ENCODE data around the gene ISOC2.
"Not testable (repeated sequence)": the region's sequence is repeated elsewhere in the genome, so short reads cannot be mapped to it uniquely, and the experiment has no call there.

The ISOC2 gene

DNA sequence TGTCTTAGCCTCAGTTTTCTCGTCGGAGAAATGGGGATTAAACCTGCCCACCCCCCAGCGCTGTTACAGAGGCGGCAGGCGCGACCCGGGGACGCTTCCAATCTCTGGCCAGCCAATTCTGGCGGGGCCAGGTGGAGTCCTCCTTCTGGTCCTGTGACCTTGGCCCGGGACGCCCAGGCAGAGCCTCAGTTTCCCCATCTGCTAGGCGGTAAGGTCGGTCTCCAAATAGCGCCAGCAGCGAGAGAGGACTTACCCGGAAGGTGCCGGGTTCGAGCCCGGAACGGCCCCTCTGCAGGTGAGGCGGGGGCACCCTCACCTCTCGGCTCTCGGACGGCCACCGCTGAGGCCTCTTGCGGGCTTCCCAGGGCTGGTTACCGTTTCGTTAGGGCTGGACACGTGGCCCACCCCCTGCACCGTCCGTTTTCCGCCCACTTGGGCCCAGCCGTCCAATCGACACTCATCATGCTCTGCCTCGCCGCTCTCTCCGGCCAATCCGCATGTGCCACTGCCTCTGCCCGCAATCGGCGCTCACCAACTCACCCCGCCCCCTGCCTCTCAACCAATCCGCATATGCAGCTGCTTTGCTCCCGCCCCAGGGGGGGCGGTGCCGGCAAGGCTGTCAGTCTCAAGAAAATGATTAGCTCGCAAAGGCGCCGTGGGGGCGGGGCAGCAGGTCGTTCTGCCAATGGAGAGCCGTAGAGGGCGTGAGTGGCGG lies at the start of gene ISOC2:
TSS of gene ISOC2 (minus strand) at position 384 of the 715 bp plus-strand sequence. CDS start 5,156 bp downstream, outside the sequence.
- DNase-seq, result peak; percentile 100

GRCh38 chr19:55508120-55508519 lies 46.7 kb upstream of the ISOC2 start:
- DNase-seq, result no peak

- DNase-seq, result no peak
Observed at GRCh38 chr19:55504981-55505380, 43.5 kb upstream of the ISOC2 start.

DNA sequence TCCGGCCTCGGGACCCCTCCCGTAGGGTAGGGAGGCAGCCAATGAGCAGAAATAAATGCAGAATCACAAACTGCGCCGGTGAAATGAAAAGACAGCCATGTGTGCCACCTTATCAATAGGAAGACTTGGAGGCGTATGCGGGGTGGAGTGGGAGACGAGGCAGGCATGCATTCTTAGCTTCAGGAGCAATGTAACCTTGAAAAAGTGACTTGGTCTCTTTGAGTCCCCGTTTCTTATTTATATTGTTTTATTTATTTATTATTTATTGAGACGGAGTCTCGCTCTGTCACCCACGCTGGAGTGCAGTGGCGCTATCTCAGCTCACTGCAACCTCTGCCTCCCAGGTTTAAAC lies 42.8 kb upstream of the ISOC2 start:
- DNase-seq, result no peak

DNA sequence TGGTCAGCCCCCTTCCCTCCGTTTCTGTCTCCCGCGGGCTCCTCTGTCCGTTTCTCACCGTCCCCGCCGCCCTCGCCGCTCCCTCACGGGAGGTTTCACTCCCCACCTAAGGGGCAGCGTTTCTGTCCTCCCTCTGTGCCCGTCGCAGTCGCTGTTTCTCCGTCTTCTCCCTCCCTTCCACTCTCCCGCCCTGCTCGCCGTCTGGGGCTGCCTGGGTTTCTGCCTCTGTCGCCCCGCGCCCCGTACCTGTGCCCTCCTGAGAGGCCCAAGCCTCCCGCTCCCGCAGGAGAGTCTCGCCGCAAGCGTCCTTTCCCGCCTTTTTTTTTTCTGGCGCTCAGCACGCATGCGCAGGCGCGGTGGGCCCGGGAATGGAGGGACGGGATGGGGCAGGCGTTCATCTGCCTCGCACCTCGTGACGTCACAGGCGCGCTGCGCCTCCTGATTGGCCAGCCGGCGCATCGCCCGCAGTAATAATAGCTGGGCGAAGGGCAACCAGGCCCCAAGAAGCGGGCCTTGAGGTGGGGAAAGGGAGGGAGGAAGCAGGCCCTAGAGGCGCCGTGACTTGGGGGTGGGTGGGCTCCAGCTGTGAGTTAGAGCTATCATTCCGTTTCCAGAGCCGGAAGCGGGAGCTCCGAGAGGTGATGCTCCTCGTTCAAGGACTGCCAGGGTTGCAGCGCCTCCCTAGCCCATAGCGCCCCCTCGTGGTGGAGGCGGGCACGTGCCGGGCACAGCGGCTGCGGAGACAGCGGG lies 42.2 kb upstream of the ISOC2 start:
- peak; percentile 97 for DNase-seq

DNA sequence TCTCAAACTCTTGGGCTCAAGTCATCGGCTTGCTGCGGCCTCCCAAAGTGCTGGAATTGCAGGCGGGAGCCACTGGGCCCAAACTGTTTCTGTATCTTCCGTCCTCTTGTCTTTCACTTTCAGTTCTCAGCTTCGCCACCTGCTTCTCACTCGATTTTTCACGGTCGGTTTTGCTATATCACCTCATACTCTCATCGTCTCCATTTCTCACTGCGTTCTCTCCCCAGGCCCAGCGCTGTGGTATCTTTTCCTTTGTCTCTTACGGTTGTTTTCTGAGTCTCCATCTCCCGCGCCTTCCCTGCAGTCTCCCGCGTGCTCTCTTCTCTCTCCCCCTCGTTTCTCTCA lies 41.7 kb upstream of the ISOC2 start:
- no peak for DNase-seq

DNA sequence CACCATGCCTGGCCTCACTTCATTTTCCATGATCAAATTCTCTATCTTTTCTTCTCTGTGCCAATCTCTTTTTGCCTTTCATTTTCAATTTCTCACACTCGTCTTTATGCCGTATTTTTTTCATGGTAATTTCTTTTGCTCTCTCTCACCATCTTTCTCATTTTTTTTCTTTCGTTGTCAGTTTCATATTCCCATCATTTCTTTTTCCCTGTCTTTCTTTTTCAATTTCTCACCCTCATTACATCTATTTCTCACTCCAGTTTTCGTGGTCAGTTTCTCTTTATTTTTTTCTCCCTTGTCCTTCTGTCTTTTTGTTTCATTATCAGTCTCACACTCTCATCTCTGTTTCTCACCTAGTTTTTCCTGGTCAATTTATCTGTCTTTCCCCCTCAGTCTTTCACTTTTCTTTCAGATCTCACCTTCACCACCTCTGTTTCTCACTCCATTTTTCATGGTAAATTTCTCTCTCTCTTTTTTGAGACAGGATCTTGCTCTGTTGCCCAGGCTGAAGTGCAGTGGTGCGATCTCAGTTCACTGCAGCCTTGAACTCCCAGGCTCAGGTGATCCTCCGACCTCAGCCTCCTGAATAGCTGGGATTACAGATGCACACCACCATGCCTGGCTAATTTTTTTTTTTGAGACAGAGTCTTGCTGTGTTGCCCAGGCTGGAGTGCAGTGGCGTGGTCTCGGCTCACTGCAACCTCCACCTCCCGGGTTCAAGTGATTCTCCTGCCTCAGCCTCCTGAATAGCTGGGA lies 40.9 kb upstream of the ISOC2 start:
- no peak for DNase-seq

GRCh38 chr19:55500368-55500952 lies 39.0 kb upstream of the ISOC2 start:
- DNase-seq, result no peak

- DNase-seq, result no peak
Observed at GRCh38 chr19:55498246-55498840, 36.9 kb upstream of the ISOC2 start.

DNA sequence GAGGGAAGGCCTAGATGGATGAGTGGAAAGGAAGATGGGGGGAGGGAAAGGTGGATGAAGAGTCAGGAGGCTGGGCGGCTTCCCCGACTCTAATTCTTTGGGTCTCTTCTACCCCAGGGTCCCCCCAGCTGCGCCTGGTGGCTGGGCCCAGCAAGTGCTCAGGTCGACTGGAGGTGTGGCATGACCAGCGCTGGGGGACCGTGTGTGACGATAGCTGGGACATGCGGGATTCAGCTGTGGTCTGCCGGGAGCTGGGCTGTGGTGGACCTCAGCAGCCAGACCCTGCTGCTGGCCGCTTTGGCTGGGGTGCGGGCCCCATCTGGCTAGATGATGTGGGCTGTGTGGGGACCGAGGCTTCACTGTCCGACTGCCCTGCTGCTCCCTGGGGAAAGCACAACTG lies 36.3 kb upstream of the ISOC2 start:
- no peak for DNase-seq

GRCh38 chr19:55496820-55497219 lies 35.4 kb upstream of the ISOC2 start:
- not testable (repeated sequence) for DNase-seq

DNA sequence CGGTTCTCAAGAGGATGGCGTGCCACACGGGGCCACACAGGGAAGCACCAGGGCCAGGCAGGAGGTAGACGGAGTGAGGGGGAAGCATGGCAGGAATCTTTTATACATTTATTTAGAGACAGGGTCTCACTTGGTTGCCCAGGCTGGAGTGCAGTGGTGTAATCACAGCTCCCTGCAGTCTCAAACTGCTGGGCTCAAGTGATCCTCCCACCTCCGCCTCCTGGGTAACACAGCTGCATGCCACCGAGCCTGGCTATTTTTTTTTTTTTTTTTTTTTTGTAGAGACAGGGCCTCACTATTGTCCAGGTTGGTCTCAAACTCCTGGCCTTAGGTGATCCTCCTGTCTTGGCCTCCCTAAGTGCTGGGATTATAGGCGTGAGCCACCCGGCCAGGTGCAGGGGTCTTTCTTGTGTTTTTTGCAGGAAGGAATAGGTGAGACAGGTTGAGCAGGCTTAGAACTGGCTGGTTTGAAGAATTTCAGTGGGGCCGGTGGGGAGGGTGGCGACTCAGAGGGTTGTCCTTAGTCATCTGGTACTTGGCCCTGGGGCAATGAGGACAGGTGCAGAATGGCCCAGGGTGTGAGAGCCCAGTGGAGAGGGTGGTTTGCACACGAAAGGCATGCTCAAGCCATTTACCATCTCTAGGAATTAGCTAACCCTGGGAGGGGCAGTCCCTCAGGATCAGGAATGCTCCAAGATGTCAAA lies 34.4 kb upstream of the ISOC2 start:
- DNase-seq, result no peak

GRCh38 chr19:55494172-55494761 lies 32.8 kb upstream of the ISOC2 start:
- no peak for DNase-seq

- no peak for DNase-seq
Observed at GRCh38 chr19:55493645-55494171, 32.3 kb upstream of the ISOC2 start.

DNA sequence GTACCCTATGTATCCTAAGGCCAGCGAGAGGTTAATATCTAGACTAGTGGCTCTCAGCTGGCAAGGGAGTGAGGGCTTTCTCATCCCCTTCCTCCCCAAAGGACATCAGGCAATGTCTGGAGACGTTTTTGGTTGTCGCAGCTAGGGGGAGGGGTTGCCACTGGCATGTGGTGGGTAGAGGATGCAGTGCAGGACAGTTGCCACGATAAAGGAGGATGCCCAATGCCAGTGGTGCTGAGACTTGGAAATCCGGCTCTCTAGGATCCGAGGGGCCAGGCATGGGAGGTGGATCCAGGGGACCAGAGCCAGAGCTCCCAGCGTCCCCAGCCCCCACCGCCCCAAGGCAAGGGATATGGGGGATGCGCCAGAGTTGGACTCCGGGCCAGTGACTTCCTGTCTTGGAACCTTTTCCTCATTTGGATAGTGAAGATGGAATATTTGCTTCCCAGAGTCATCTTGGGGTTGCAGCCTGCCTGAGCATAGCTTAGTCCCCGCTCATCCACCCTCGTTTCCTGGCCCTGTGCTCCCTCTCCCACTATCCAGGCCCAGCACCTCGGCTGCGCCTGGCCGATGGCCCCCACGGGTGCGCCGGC lies 31.7 kb upstream of the ISOC2 start:
- no peak for DNase-seq

GRCh38 chr19:55492362-55492944 lies 31.0 kb upstream of the ISOC2 start:
- DNase-seq, result no peak

DNA sequence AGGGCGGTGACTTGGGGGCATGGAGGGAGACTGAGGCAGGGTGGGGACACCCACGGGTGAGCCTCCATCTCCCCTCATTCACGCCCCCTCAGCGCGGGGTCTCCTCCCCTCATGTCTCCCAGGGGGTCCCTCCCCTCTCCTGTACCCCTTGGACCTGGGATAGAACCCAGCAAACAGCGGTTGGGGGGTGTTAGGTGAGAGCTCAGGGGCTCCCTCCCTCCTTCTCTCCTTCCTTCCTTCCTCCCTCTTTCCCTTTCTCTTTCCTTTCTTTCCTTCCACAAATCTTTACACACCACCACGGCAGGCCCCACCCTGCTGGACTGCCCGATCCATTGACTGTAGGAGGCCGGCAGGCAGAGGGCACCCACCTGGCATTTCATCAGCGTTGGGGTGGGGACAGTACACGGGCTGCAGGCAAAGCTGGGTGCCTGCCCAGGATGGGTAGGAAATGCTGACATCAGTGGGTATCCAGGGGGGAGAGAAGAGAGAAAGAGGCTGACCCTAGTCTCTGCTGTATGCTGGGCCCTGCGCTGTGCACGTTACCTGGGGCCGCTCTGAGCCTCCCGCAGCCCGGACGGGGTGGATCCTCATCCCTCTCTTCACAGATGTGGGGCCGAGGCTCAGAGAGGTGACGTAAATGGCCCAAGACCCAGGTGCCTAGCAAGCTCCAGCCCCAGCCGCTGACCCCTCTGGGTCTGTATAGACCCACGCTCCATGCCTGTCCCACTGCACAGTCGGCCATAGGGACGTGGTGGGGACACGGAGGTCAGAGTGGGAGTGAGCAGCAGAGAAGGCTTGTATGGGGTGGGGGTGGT lies 30.3 kb upstream of the ISOC2 start:
- no peak for DNase-seq

- no peak for DNase-seq
Observed at GRCh38 chr19:55490478-55491432, 29.3 kb upstream of the ISOC2 start.
